ENCODE data around the gene SNX3.
"Not testable (repeated sequence)": the region's sequence is repeated elsewhere in the genome, so short reads cannot be mapped to it uniquely, and the experiment has no call there.

Gene SNX3

DNA sequence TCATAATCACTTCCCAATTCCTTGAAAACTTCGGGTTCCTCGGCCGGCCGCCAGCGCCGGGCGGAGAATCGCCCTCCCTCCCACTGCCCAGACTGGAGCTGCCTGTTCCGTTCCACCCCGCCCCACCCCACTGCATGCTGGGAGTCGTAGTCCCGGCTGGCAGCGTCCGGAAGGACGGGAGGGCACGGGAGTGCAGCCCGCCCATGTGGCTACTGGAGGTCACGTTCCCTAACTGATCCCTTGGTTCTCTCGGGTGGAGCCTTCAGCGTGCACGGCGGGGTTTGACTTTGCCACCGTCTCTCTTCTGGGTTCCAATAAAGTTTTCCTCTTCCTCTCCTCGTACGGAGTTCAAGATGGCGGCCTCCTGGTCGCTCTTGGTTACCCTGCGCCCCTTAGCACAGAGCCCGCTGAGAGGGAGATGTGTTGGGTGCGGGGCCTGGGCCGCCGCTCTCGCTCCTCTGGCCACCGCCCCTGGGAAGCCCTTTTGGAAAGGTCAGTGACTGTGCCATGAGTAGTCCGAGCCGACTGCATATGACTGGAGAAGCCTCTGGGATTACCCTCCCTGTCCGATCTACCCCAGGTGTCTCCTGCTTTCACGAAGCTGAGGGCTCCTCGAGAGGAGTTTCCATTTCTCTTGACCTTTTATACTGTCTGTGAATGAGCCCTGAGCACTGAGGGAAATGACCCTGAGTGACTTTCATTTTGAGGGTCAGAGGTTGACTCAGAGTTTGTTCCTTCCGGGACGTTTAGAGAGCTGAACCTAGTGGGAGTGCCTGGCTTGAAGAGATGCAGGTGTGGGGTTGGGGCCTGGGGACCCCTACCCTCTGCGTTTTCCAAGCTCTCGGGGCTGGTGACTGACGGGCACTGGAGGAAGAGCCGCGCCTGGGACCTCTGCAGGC lies 34.1 kb upstream of the SNX3 start, which contains the start of gene AFG1L:
Gene AFG1L (plus strand): TSS at position 328 of the 899 bp plus-strand sequence. CDS start 26 bp downstream, at position 354.
- Histone ChIP-seq H3K9me3 (no peaks in the 10 kb centered on the region), H3K4me3 (peak within 1 kb of the TSS; percentile 64 to 73), H3K27ac (peak within 1 kb of the TSS; percentile 82), H3K27me3 (no peaks in the 10 kb centered on the region), H3K4me1 (peaks cover 0 to 6% (median 5%) of the 10 kb centered on the region in 4 donors), H3K36me3 (no peaks in the 10 kb centered on the region)
- TF ChIP-seq, protein P1, sequence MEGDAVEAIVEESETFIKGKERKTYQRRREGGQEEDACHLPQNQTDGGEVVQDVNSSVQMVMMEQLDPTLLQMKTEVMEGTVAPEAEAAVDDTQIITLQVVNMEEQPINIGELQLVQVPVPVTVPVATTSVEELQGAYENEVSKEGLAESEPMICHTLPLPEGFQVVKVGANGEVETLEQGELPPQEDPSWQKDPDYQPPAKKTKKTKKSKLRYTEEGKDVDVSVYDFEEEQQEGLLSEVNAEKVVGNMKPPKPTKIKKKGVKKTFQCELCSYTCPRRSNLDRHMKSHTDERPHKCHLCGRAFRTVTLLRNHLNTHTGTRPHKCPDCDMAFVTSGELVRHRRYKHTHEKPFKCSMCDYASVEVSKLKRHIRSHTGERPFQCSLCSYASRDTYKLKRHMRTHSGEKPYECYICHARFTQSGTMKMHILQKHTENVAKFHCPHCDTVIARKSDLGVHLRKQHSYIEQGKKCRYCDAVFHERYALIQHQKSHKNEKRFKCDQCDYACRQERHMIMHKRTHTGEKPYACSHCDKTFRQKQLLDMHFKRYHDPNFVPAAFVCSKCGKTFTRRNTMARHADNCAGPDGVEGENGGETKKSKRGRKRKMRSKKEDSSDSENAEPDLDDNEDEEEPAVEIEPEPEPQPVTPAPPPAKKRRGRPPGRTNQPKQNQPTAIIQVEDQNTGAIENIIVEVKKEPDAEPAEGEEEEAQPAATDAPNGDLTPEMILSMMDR (IDR thresholded peaks at IDR 0.05) = no peak
- peak; percentile 94 to 95 for DNase-seq
- intact Hi-C loops (cut with DNase I; ENCODE audit: low total_unique reads) = loop anchor here (2.0 kb wide), 1 partner anchor 34 kb away; the partner anchor contains the start of gene SNX3

DNA sequence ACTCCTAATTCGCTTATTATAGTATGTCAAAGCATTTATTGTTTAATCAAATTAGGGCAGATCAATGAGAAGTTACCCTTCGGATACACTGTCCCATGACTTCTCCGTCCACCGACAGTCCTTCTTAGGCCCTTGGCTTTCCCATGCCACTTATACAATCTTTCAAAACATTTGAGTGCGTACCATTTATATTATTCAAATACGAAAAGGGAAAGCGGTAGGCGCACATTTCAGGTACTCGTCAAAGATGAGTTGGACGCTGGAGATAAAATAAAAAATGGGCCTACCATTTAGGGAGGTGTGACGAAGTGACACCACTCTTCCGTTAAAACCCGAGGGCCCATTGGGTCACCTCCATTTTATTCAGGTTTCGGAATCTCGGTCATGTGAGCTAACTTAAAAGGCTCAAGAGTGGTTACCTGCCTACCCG lies 33.5 kb upstream of the SNX3 start:
- peak overlapping the region; percentile 64 to 73 for H3K4me3 ChIP-seq
- peak overlapping the region; percentile 82 for H3K27ac ChIP-seq
- TF ChIP-seq, protein P1 (IDR thresholded peaks at IDR 0.05) = no peak
- intact Hi-C loops (cut with DNase I; ENCODE audit: low total_unique reads) = loop anchor here (2.0 kb wide), 1 partner anchor 34 kb away; the partner anchor contains the start of gene SNX3
- peaks cover 0 to 6% (median 5%) of the 10 kb centered on the region in 4 donors for H3K4me1 ChIP-seq
- DNase-seq = no peak
- no peaks in the 10 kb centered on the region for H3K9me3 ChIP-seq
- H3K36me3 ChIP-seq = no peaks in the 10 kb centered on the region
- no peaks in the 10 kb centered on the region for H3K27me3 ChIP-seq

DNA sequence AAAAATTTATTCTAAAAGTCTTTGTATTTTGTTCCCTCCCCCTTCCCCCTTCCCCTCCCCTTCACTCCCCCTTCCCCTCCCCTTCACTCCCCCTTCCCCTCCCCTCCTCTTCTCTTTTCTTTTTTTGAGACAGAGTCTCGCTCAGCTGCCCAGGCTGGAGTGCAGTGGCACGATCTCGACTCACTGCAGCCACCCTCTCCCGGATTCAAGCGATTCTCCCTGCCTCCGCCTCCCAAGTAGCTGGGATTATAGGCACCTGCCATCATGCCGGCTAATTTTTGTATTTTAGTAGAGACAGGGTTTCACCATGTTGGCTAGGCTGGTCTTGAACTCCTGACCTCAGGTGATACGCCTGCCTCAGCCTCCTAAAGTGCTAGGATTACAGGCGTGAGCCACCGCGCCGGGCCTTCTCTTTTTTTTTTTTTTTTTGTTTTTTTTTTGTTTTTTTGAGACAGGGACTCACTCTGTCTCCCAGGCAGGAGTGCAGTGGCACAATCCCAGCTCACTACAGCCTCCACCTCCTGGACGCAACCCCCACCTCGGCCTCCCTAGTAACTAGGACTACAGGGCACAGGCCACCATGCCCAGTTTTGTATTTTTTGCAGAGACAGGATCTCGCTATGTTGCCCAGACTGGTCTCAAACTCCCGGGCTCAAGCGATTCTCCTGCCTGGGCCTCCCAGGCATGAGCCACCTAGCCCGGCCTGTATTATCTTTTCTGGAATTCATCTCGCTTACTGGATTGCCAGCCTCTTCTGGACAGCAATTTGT lies 32.9 kb upstream of the SNX3 start:
- H3K4me1 ChIP-seq = peaks cover 0 to 6% (median 5%) of the 10 kb centered on the region in 4 donors
- H3K27me3 ChIP-seq = no peaks in the 10 kb centered on the region
- peak overlapping the region in 1 of 2 donors; percentile 82 for H3K27ac ChIP-seq
- DNase-seq = no peak
- H3K36me3 ChIP-seq = no peaks in the 10 kb centered on the region
- intact Hi-C loops (cut with DNase I; ENCODE audit: low total_unique reads) = loop anchor here (2.0 kb wide), 1 partner anchor 33 kb away; the partner anchor contains the start of gene SNX3
- TF ChIP-seq, protein P1 (IDR thresholded peaks at IDR 0.05) = no peak
- H3K4me3 ChIP-seq = peak overlapping the region in 1 of 2 donors; percentile 73
- no peaks in the 10 kb centered on the region for H3K9me3 ChIP-seq

DNA sequence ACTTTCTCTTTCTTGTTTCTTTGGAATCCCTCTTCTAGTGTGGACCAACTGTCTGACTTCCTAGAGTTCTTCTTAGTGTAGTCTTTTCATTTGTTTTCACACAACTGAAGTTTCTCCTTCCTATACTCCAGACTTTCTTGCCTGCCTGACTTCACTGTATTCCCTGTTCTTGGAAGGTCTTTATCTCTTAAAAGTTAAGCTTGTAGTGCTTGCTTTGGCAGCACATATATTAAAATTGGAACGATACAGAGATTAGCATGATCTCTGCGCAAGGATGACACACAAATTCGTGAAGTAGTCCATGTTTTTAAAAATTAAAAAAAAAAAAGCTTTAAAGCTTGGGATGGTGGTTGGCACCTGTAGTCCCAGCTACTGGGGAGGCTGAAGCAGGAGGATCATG lies 31.7 kb upstream of the SNX3 start:
- H3K4me3 ChIP-seq; intact Hi-C loops (cut with DNase I; ENCODE audit: low total_unique reads); H3K36me3 ChIP-seq; DNase-seq; H3K4me1 ChIP-seq; H3K9me3 ChIP-seq; H3K27ac ChIP-seq; H3K27me3 ChIP-seq: not testable (repeated sequence)

DNA sequence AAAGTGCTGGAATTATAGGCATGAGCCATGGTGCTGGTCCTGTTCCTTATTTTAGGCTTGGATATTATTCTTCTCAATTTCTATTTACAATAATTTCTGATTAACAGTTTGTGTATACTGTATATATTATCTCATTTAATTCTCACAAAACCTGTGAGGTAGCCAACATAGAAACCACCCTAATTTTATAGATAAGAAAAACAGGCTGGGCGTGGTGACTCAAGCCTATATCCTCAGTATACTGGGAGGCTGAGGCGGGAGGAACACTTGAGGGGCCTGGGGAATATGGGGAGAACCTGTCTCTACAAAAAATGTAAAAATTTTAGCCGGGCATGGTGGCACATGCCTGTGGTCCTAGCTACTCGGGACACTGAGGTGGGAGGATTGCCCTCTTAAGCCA lies 30.3 kb upstream of the SNX3 start:
- DNase-seq = no peak
- Histone ChIP-seq H3K4me1 (peaks cover 0 to 6% (median 5%) of the 10 kb centered on the region in 4 donors), H3K9me3 (no peaks in the 10 kb centered on the region), H3K36me3 (no peaks in the 10 kb centered on the region), H3K27ac (no peak overlapping the region), H3K4me3 (no peak overlapping the region), H3K27me3 (no peaks in the 10 kb centered on the region)
- TF ChIP-seq, protein P1 (IDR thresholded peaks at IDR 0.05) = no peak
- intact Hi-C loops (cut with DNase I; ENCODE audit: low total_unique reads) = no loop called here
